ENCODE measurements around the gene IL4R.

GRCh38 chr16:27324851-27325301 is 11.1 kb downstream of the IL4R start:
- TF ChIP-seq POLR2A (IDR thresholded peaks at IDR 0.05): no peak
- TF ChIP-seq, protein P1, sequence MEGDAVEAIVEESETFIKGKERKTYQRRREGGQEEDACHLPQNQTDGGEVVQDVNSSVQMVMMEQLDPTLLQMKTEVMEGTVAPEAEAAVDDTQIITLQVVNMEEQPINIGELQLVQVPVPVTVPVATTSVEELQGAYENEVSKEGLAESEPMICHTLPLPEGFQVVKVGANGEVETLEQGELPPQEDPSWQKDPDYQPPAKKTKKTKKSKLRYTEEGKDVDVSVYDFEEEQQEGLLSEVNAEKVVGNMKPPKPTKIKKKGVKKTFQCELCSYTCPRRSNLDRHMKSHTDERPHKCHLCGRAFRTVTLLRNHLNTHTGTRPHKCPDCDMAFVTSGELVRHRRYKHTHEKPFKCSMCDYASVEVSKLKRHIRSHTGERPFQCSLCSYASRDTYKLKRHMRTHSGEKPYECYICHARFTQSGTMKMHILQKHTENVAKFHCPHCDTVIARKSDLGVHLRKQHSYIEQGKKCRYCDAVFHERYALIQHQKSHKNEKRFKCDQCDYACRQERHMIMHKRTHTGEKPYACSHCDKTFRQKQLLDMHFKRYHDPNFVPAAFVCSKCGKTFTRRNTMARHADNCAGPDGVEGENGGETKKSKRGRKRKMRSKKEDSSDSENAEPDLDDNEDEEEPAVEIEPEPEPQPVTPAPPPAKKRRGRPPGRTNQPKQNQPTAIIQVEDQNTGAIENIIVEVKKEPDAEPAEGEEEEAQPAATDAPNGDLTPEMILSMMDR (IDR thresholded peaks at IDR 0.05): no peak

Data from Peyer's patch (tissue), 4 donors.